Fibroblast of skin of left quadriceps (primary cell): Measurements from ENCODE around the gene MUC6.

Source experiments
- DNase-seq, 2 experiments: peaks; one replicate each; pipeline ENCODE4 v3.0.0-alpha.2; 2013; ENCODE audit warnings: low read depth in 2 of 2

MUC6 gene

DNA sequence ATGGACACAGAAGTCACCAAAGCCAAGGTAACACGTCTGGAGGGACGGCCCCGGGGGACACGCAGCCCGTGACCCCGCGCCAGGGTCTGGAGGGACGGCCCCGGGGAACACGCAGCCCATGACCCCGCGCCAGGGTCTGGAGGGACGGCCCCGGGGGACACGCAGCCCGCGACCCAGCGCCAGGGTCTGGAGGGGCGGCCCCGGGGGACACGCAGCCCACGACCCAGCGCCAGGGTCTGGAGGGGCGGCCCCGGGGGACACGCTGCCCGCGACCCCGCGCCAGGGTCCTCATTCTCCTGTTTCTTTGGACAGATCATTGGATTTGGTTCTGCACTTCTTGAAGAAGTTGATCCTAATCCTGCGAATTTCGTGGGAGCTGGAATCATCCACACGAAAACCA is 27.1 kb downstream of the MUC6 start:
- no peak for DNase-seq

DNA sequence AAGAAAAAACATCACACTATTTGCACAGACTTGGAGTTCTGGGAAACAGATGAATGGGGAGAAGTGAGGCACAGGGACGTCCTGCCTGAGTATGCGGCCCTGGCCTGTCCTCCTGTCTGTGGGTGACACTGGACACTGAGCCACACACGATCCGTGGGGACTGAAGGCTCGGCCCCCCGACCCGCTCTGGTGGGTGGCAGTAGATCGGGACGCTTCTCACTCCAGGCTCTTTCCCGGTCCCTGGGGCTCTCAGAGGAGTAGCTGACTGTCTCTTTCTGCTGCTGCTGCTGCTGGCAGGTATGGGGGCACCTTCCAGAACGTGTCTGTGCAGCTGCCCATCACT is 27.7 kb downstream of the MUC6 start:
- no peak for DNase-seq

DNA sequence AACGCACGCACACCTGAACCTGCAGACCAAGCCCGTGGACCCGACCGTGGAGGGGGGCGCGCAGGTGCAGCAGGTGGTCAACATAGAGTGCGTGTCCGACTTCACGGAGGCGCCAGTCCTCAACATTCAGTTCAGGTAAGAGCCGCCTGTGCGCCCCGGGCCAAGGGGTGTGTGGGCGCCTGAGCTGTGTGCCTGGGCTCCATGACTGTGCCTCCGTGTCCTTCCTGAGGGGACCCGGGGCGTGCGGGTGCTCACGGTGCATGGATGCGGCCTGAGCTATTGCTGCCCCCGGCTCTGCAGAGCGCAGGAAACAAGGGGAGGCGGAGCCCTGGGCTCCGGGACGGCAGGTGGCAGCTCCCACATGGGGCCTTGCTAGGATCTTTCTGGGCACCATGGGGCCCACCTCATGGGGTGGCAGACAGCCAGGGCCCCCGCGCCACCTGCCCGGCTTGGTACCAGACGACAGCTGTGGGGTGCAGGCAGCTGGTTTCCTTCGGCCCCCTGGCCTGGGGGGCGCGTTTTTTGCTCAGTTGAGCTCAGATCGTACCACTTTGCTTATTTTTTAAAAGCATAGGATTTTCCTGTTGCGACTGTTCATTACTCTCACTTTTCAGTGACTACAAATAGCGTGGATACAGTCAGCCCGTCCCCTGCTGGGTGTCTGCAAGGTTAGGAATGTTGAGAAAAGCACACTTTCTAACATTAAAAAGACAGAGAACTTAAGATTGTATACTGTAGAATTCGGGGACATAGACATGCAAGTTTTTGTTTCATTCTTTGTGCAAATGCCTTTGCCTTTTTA is 28.3 kb downstream of the MUC6 start:
- DNase-seq = no peak

DNA sequence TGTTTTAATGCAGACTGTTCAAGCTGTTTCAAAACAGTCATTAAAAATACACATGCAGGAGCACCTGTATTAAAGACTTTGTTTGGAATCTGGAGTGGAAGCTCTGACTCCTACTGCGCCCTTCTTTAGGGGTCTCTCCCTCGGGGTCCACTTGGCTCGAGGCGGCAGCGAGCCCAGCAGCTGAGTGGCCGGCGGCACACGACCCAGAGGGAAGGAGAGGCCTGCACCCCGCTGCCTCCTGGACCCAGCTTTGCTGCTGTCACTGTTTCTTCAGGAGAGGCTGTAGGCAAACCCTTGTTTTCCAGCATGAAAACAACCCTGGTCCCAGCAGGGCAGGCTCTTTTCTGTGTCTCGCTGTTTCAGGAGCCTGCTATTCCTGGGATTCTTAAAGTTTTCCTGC is 29.2 kb downstream of the MUC6 start:
- DNase-seq = no peak

DNA sequence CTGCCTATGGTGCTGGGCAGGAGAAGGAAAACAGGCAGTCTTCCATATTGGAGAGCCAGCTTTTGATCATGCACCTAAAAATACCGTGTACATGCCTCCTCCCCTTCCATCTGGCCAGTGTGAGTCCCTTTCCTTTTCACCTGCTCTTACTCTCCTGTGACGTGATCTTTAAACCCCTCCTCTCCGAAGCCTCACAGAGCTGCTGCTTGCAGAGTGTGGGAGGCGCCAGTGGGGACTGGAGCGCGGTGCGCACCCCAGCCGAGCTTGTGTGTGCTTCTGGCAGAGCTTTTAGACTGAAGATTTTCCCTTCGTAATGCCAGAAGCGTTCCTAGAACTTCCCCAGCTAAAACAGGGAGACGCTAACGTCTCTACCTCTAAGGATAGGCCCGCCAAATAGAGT is 29.8 kb downstream of the MUC6 start:
- DNase-seq = no peak

DNA sequence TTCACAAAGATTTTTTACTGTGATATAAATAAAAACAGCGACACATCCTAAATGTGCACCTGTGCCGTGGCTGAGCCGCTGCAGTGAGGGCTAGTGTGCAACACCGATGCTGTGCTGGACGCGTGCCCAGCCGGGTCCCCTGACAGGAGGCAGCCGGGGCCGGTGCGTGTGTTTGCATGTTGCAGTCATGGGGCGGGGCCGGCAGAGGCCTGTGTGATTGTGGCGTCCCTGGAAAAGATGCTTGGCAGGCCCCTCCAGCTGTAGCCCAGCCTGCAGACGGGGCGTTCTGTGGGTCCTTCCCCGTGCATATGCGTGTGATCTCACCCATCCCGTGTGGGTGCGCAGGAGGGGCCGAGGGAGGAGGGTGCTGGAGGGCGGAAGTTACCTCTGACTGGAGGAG is 30.6 kb downstream of the MUC6 start:
- DNase-seq = peak in 1 of 2 experiments; percentile 3

DNA sequence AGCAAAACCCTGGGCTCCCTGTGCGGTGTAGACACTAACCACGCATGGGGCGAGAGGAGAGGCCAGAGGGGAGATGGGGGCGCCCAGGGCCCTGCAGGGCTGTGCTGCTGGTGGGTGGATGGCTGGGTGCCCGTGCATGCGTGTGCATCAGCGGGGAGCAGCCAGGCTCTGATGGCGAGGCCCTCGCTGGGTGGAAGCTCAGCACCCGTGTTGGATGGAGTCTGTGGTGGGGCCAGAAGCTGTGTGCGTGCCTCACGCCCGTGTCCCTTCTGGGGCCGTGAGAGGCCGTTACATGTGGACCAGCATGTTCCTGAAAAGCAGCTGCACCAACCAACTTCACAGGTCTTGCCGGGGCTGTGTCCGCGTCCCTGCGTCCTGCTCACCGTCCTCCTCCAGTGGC is 33.4 kb downstream of the MUC6 start:
- DNase-seq = no peak

DNA sequence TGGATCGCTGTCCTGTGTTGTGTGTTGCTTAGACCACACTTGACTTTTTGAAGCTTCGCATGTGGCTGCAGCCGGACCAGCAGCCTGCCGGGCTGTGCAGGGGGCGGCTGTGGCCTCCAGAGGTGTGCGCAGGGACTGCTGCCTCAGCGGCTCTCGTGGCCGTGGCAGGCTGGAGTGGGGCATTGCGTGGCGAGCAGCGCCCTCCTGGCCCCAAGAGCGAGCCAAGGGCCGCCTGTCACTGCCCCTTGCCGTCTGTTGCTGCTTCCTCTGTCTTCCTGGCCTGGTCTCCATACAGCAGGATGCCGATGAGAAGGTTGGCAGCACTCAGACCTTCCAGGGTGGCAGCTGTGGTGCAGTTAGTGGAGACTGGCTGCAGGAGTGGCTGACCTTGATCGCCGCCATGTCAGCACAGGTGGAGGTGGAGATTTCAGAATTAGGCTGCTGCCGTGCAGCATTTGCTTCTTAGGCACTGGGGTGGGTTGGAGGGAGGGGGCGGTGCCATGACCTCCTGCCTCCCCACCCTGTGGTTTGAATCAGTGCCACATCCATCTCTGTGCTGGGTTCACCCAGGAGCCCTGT is 34.0 kb downstream of the MUC6 start:
- DNase-seq = no peak

DNA sequence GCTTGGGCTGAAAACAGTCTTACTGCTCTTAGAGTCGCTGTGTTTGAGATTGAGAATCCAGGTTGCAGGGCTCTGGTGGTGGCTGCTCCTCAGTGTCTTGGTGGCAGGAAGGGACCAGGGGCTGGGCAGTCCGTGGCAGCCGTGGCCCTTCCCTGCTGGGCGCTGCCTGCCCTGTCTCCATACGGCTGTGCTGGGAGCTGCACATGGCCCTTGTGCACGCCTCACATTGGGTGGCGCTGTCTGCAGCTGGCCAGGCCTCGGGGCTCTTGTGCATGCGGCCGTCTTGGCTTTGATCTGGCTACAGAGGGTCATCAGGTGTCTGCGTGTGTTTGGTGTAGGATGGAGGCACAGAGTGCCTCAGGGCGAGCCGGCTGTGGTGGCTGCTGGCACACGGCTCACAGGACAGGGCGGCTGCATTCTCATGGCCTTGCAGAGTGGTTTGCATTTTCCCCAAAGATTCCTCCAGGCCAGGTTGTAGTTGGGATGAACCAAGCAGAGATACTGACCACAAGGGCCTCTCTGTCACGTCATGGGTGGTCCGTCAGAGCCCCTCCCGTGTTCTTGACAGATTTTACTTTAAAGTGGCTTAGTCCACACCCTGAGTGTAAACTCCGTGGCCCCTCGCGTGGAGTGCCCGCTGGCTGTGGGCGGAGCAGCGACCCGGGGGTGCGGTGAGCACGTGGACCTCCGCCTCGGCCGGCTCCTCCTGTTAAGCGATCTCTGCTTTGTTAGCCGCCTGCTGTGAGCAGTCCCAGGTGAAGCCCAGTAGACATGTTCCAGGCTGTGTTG is 34.7 kb downstream of the MUC6 start:
- DNase-seq = no peak

DNA sequence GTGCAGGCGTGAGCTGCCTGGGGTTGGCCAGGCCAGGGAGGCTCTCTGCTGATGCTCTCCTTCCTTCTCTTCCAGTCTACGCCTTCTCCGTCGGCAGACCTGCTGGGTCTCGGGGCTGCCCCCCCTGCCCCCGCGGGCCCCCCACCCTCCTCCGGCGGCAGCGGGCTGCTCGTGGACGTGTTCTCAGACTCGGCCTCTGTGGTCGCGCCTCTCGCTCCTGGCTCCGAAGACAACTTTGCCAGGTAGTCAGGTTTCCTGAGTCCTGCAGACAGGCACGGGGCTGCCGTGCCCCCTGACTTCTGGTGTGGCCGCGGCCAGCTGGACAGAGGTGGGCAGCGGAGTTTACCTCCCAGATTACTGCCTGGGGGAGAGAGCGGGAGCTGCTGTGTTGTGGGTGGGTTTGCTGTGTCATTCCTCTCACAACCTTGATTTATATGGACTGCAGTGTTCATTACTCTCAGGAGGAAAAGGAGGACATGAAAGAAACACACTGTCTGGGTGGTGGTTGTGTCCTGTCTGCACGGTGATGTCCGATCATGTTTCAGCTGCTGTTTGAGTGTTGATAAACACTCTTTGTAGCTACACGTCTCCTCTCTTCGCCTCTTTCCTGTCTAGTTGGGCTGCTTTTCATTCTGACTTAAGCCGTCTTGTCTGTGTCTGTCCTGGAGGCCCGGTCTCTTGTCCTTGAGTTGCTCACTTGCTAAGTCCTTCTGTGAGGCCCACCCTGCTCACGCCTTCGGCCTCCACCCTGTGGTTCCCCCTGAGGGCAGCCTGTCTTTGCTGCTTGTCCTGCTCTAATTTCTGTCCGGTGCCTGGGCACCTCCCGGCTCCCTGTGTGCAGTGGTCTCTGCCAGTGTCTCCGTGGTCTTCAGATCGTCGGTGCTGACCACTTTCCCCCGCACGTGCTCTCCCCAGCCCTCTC is 35.9 kb downstream of the MUC6 start:
- no peak for DNase-seq

DNA sequence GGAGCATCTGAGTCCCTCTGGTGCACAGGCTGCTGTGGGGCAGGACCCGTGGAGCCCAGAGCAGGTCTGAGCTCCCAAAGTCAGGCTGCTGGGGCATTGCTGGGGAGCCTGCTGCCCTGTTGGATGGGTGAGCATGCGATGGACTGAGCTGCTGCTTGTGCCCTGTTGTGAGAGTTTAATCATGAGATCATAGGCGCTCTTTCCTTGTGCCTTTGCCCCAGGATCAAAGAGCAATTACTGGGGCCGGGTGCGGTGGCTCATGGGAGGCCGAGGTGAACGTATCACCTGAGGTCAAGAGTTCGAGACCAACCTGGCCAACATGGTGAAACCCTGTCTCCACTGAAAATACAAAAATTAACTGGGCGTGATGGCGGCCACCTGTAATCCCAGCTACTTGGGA is 37.5 kb downstream of the MUC6 start:
- no peak for DNase-seq

DNA sequence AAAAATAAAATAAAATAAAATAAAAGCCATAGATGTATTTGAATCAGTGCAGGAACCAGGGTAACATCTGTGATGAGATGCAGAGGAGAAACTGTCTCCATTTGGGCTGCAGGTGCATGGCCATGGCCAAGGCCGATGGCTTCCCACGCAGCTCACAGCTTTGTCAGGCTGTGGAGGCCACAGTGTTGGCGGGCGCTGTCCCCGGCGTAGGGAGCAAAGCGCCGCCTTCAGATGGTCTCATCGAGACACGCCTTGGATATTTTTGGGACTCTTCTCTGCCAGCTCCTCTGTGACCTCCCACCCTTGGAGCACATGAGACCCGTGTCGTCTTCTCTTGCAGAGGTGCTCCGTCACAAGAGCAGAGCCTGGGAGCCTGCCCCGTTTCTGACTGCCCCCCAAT is 38.6 kb downstream of the MUC6 start:
- no peak for DNase-seq

DNA sequence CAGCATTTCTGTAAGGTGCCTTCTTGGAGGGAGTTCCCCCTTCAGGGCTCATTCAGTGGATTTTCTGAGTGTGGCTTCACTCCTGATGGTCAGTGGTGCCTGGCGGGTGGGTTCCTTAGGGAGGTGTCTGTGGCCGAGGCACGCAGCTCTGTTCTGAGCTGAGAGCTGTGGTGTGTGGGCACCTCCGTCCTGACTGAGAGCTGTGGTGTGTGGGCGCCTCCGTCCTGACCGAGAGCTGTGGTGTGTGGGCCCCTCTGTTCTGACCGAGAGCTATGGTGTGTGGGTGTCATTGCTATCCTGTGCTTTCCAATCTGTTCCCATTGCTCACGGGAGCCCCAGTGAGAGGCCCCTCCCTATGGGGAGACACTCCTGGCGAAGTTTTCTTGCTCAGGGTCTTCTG is 39.8 kb downstream of the MUC6 start:
- DNase-seq = no peak

DNA sequence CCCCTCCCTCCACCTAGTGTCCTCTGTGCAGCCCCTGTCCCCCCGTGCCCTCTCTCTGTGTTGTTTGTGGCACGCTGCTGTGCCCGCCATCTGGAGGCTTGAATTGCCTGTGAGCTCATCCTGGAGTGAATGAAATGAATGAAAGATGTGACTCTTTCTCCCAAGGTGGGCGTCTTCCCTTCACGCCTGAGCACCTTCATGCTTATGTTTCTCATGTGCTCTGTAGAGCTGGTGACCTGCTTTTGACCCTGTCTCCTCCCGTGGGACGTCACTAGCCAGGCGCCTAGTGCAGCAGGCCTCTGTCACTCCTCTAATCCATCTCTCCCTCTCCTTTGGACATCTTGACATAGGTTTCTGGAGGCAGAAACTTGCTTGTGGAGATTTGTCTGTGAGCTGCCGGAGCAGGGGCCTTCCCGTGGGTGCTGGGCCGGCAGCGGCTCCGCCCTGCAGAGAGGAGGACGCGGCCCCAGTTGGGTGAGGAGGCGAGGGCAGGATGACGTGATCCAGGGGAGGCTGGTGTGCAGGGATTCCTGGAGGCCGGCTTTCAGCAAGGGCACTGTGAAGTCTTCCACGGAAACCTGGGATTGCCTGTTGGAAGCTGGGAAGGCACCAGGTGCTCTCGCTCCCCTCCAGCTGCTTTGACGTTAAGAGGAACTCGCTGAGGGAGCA is 40.6 kb downstream of the MUC6 start:
- DNase-seq = no peak

DNA sequence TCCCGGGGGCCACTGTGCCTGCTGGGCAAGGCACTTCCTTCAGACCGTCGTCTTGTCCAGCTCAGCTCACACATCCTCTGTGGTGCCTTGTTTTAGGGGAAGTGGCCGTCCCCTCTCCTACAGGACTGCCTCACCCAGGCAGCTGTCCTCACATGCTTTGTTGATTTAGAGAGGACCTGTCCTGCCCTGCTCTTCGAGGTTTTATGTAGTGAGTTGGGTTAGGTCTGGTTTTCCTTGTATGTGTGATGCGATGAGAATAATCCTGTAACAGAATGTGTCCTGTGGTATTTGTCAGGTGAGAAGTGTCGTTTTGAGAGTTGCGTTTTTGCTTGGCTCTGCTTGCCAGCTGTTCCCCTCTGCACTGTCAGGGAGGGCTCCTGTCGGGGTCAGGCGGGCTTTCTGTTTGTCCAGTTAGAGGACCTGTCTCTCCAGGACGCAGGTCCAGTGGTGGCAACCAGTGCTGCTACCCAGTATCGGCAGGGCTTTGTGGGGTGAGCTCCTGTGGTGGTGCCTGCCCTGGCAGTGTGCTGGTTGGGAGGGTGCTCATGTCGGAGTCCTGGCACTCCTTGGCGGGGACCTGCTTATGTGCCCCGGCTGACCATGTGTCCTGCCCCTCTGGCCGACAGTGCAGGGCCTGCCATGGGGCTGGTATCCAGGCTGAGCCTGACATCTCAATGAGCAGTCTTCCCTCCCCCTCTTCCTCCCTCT is 41.3 kb downstream of the MUC6 start:
- DNase-seq = no peak

DNA sequence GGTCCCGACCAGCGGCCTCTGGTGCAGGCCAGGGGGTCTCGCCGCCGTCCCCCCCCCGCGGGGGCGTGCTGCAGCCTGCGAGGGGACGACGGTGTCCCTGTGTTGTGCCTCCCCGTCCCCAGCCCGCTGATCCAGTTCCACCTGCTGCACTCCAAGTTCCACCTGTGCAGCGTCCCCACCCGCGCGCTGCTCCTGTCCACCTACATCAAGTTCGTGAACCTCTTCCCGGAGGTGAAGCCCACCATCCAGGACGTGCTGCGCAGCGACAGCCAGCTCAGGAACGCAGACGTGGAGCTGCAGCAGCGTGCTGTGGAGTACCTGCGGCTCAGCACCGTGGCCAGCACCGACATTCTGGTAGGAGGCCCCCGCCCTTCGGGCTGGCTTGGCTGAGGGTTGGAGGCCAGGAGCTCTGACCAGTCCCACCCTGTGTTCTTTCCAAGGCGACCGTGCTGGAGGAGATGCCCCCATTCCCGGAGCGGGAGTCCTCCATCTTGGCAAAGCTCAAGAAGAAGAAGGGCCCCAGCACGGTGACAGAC is 42.8 kb downstream of the MUC6 start:
- DNase-seq = no peak

DNA sequence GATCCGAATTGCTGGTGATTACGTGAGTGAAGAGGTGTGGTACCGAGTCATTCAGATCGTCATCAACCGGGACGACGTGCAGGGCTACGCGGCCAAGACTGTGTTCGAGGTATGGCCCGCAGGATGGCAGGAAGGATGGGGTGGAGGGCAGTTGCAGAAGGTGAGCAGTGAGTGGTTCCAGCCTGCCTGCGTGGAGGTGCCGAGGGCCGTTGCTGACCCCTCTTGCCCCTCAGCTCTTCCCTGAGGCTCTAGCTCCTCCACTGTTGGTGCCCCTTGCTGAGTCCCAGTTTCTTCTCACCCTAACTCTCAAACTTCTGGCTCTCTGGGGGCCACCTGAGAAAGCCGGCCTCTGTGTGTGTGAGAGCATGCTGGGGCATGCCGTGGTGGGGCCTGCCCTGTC is 43.9 kb downstream of the MUC6 start:
- no peak for DNase-seq

DNA sequence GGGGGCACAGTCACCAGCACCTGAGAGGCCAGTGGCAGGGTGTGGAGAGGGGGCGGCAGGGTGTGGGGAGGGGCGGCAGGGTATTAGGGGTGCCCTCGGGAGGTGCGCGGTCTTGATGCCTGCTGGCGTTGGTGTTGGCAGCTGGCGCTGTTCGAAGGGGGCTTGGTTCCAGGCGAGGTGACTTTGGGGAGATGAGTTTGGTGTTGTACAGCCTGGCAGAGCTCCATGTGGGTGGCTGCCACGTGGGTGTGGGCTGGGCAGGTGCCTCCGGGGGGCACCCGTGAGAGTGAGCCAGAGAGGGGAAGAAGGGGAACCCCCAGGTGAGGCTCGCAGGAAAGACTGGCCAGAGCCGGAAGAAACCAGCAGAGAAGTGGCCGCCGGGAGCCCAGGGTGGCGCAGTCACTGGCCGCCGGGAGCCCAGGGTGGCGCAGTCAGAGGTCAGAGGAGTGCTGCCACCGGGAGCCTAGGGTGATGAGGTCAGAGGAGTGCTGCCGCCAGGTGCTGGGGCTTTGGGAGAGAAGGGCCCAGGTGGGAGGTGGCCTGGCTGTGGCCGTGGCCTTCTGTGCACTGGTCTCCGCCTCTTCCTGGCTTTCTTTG is 44.7 kb downstream of the MUC6 start:
- no peak for DNase-seq

DNA sequence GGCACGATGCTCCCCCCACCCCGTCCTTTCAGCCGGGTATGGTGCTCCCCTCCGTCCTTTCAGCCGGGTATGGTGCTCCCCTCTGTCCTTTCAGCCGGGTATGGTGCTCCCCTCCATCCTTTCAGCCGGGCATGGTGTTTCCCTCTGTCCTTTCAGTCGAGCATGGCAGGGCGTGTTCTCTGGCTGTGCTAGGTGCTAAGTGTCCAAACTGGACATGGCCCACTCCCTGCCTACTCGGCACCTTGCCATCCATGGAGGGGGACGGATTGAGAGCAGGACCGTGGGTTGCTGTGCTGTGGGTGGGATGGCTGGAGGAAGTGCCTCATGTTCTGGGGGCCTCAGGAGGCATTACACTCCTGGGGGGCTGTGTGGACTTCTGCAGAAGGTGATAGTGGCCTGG is 45.5 kb downstream of the MUC6 start:
- no peak for DNase-seq

DNA sequence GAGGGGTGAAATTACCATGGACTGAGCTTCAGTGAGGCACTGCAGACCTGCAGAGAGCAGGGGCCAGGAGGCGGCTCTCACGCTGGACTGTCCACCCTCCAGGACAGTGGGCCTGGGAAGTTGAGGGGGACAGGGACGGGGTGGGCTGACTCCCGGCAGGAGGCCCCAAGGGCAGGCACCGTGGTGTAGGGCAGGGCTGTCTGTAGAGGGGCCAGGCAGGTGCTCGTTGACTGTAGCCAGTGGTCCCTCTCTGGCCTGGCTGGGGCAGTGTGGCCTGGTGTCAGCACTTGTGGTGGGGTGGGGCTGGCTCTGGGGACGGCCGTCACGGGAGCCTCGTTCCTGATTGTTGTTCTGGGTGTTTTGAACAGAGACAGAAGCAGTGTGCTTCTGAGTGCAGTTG is 46.4 kb downstream of the MUC6 start:
- DNase-seq = no peak
